ENCODE results near the gene TRAK2. TPM values are rescaled to one million over a fixed set of nuclear protein-coding genes. Genes with fewer than 3 reads are reported as not detected.
"Not testable (repeated sequence)": the region's sequence is repeated elsewhere in the genome, so short reads cannot be mapped to it uniquely, and the experiment has no call there.

Gene TRAK2
- polyA plus RNA-seq, 1 of the 3 experiments (the other 2 are of a cell fraction), result 10.4 TPM

DNA sequence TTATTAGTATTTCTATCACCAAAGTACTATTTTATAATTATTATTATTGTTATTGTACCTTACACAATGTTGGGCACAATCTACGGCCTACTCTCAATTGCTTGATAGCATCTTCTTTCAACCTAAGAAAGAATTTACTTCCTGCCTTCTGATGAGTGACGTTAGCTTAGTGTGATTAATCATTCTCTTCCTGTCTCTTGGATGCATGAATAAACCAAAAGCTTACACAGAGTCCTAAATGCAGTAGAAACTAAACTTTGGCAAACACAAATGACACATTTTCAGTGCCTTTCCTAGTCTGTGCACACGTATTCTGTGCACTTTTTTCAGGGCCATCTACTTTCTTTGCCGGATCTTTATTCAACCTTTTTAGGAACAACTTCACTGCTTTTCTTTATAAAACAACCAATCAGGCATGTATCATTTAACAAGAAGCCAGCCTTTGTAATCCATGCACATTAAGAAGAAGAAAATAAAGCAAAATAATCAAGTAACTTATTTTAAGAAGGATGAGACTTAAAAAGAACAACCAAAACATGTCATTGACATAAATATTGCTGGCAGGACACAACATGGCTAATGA, 19.1 kb downstream of the TRAK2 start (continued):
- TF ChIP-seq, protein P1, sequence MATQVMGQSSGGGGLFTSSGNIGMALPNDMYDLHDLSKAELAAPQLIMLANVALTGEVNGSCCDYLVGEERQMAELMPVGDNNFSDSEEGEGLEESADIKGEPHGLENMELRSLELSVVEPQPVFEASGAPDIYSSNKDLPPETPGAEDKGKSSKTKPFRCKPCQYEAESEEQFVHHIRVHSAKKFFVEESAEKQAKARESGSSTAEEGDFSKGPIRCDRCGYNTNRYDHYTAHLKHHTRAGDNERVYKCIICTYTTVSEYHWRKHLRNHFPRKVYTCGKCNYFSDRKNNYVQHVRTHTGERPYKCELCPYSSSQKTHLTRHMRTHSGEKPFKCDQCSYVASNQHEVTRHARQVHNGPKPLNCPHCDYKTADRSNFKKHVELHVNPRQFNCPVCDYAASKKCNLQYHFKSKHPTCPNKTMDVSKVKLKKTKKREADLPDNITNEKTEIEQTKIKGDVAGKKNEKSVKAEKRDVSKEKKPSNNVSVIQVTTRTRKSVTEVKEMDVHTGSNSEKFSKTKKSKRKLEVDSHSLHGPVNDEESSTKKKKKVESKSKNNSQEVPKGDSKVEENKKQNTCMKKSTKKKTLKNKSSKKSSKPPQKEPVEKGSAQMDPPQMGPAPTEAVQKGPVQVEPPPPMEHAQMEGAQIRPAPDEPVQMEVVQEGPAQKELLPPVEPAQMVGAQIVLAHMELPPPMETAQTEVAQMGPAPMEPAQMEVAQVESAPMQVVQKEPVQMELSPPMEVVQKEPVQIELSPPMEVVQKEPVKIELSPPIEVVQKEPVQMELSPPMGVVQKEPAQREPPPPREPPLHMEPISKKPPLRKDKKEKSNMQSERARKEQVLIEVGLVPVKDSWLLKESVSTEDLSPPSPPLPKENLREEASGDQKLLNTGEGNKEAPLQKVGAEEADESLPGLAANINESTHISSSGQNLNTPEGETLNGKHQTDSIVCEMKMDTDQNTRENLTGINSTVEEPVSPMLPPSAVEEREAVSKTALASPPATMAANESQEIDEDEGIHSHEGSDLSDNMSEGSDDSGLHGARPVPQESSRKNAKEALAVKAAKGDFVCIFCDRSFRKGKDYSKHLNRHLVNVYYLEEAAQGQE (IDR thresholded peaks at IDR 0.05; ENCODE audit: low read depth, low read length), result no peak

DNA sequence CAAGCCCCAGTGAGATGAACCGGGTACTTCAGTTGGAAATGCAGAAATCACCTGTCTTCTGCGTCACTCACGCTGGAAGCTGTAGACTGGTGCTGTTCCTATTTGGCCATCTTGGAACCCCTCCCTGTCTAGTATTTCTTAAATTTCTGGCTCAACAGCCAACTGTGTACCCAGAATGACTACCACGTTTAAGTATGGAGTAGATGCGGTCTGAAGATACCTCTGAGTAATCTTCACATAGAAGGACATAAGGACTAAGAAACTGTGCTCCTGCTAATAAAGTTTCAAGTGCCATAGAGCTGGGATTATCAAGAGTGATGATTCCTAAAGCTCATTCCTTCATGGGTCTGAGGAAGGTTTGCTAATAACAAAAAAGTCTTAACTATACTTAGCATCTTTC, 20.4 kb downstream of the TRAK2 start:
- Histone ChIP-seq H3K4me3 (ENCODE audit: low read depth in 2 of 2, low read length in 1 of 2) (no peak overlapping the region), H3K27me3 (ENCODE audit: insufficient read depth) (no peaks in the 10 kb centered on the region), H3F3A (replicated peaks; ENCODE audit: insufficient read depth) (peaks cover 30% of the 10 kb centered on the region), H3K79me2 (ENCODE audit: insufficient read depth) (peaks cover 81% of the 10 kb centered on the region), H3K9me2 (no peaks in the 10 kb centered on the region), H4K20me1 (ENCODE audit: insufficient read depth) (peaks cover 3% of the 10 kb centered on the region; the same call in 1 of the 2 replicates), H2AFZ (ENCODE audit: low read depth) (no peak overlapping the region), H3K4me1 (ENCODE audit: control insufficient read depth in 1 of 2, insufficient read depth in 2 of 2, low read depth in 1 of 2, low read length in 1 of 2) (peaks cover 22 to 25% of the 10 kb centered on the region in 2 experiments), H3K9ac (no peak overlapping the region), H3K36me3 (replicated peaks in 1 of 2; ENCODE audit: control insufficient read depth in 1 of 2, insufficient read depth in 2 of 2, low read length in 1 of 2) (no peaks in the 10 kb centered on the region), H3K4me2 (no peak overlapping the region), H3K9me3 (no peaks in the 10 kb centered on the region; the same call in 1 of the 2 replicates), H3K27ac (ENCODE audit: low read depth in 2 of 2, low read length in 1 of 2) (peak overlapping the region in 1 of 2 experiments; percentile 94; a peak in 1 of 4 replicates)
- no peak for DNase-seq
- ChIA-PET POLR2A (no interaction called here), CTCF (interaction anchor here (1.2 kb wide), 1 partner anchor 21 kb away, joined by 3 read pairs; the partner anchor contains the start of gene STRADB)
- TF ChIP-seq YY1 (IDR thresholded peaks at IDR 0.05; ENCODE audit: low read depth), result no peak
- no peak for TF ChIP-seq RXRA (IDR thresholded peaks at IDR 0.05; ENCODE audit: borderline replicate concordance, low read depth)
- no peak for TF ChIP-seq NFIC (IDR thresholded peaks at IDR 0.05; ENCODE audit: borderline replicate concordance)
- 98% methylated on average over 3 of the region's 5 CpGs for WGBS (ENCODE audit: low lambda C conversion rate)

DNA sequence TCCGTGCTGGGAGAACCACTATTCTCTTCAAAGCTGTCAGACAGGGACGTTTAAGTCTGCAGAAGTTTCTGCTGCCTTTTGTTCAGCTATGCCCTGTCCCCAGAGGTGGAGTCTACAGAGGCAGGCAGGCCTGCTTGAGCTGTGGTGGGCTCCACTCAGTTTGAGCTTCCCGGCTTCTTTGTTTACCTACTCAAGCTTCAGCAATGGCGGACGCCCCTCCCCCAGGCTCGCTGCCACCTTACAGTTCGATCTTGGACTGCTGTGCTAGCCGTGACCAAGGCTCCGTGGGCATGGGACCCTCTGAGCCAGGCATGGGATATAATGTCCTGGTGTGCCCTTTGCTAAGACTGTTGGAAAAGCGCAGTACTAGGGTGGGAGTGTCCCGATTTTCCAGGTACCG, 20.9 kb downstream of the TRAK2 start:
- POLR2A ChIA-PET; H3K27me3 ChIP-seq (ENCODE audit: insufficient read depth); CTCF ChIA-PET; DNase-seq; H3K4me2 ChIP-seq; H3K4me3 ChIP-seq (ENCODE audit: low read depth in 2 of 2, low read length in 1 of 2); H3K9ac ChIP-seq; H3K9me2 ChIP-seq; H3K9me3 ChIP-seq; H3K36me3 ChIP-seq (replicated peaks in 1 of 2; ENCODE audit: control insufficient read depth in 1 of 2, insufficient read depth in 2 of 2, low read length in 1 of 2); H2AFZ ChIP-seq (ENCODE audit: low read depth); H3K27ac ChIP-seq (ENCODE audit: low read depth in 2 of 2, low read length in 1 of 2); H4K20me1 ChIP-seq (ENCODE audit: insufficient read depth): not testable (repeated sequence)
- Histone ChIP-seq H3K79me2 (ENCODE audit: insufficient read depth) (peaks cover 79% of the 10 kb centered on the region), H3F3A (replicated peaks; ENCODE audit: insufficient read depth) (peaks cover 30% of the 10 kb centered on the region), H3K4me1 (ENCODE audit: control insufficient read depth in 1 of 2, insufficient read depth in 2 of 2, low read depth in 1 of 2, low read length in 1 of 2) (peaks cover 22 to 25% of the 10 kb centered on the region in 2 experiments)
- WGBS (ENCODE audit: low lambda C conversion rate), result 93% methylated on average over 10 of the region's 12 CpGs

DNA sequence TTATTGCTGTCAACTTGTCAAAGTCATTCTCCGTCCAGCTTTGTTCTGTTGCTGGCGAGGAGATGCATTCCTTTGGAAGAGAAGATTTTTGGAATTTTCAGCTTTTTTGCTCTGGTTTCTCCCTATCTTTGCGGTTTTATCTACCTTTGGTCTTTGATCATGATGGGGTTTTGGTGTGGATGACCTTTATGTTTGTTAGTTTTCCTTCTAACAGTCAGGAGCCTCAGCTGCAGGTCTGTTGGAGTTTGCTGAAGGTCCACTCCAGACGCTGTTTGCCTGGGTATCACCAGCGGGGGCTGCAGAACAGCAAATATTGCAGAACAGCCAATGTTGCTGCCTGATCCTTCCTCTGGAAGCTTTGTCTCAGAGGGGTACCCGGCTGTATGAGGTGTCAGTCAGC, 21.4 kb downstream of the TRAK2 start:
- H4K20me1 ChIP-seq (ENCODE audit: insufficient read depth); H3K4me3 ChIP-seq (ENCODE audit: low read depth in 2 of 2, low read length in 1 of 2); H3K9me3 ChIP-seq; H3K36me3 ChIP-seq (replicated peaks in 1 of 2; ENCODE audit: control insufficient read depth in 1 of 2, insufficient read depth in 2 of 2, low read length in 1 of 2); H3K4me2 ChIP-seq; H2AFZ ChIP-seq (ENCODE audit: low read depth); POLR2A ChIA-PET; CTCF ChIA-PET; H3K27me3 ChIP-seq (ENCODE audit: insufficient read depth); H3K9ac ChIP-seq; DNase-seq; H3K27ac ChIP-seq (ENCODE audit: low read depth in 2 of 2, low read length in 1 of 2); H3K9me2 ChIP-seq: not testable (repeated sequence)
- Histone ChIP-seq H3K4me1 (ENCODE audit: control insufficient read depth in 1 of 2, insufficient read depth in 2 of 2, low read depth in 1 of 2, low read length in 1 of 2) (peaks cover 22 to 25% of the 10 kb centered on the region in 2 experiments), H3F3A (replicated peaks; ENCODE audit: insufficient read depth) (peaks cover 30% of the 10 kb centered on the region), H3K79me2 (ENCODE audit: insufficient read depth) (peaks cover 78% of the 10 kb centered on the region)
- 96% methylated on average over 5 of the region's 6 CpGs for WGBS (ENCODE audit: low lambda C conversion rate)

DNA sequence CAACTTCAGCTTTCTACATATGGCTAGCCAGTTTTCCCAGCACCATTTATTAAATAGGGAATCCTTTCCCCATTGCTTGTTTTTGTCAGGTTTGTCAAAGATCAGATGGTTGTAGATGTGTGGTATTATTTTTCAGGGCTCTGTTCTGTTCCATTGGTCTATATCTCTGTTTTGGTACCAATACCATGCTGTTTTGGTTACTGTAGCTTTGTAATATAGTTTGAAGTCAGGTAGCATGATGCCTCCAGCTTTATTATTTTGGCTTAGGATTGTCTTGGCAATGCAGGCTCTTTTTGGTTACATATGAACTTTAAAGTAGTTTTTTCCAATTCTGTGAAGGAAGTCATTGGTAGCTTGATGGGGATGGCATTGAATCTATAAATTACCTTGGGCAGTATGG, 22.9 kb downstream of the TRAK2 start:
- POLR2A ChIA-PET; H3K36me3 ChIP-seq (replicated peaks in 1 of 2; ENCODE audit: control insufficient read depth in 1 of 2, insufficient read depth in 2 of 2, low read length in 1 of 2); H3K9me2 ChIP-seq; DNase-seq; H3K4me2 ChIP-seq; H3K4me3 ChIP-seq (ENCODE audit: low read depth in 2 of 2, low read length in 1 of 2); H3K27me3 ChIP-seq (ENCODE audit: insufficient read depth); H2AFZ ChIP-seq (ENCODE audit: low read depth); H3K9ac ChIP-seq; CTCF ChIA-PET; H4K20me1 ChIP-seq (ENCODE audit: insufficient read depth); H3K9me3 ChIP-seq; H3K27ac ChIP-seq (ENCODE audit: low read depth in 2 of 2, low read length in 1 of 2): not testable (repeated sequence)
- H3K79me2 ChIP-seq (ENCODE audit: insufficient read depth), result peaks cover 74% of the 10 kb centered on the region
- H3K4me1 ChIP-seq (ENCODE audit: control insufficient read depth in 1 of 2, insufficient read depth in 2 of 2, low read depth in 1 of 2, low read length in 1 of 2), result peaks cover 17 to 20% of the 10 kb centered on the region in 2 experiments
- H3F3A ChIP-seq (replicated peaks; ENCODE audit: insufficient read depth), result peaks cover 22% of the 10 kb centered on the region
